Measurements from ENCODE around the gene GLYR1. TPM values are rescaled to one million over a fixed set of nuclear protein-coding genes. Genes with fewer than 3 reads are reported as not detected.

The GLYR1 gene
- total and polyA plus RNA-seq, 9 of the 15 experiments (the other 6 are each of a cell fraction or from before 2014, with no cell fraction given): 6.7 to 99.2 (median 60.2) TPM

DNA sequence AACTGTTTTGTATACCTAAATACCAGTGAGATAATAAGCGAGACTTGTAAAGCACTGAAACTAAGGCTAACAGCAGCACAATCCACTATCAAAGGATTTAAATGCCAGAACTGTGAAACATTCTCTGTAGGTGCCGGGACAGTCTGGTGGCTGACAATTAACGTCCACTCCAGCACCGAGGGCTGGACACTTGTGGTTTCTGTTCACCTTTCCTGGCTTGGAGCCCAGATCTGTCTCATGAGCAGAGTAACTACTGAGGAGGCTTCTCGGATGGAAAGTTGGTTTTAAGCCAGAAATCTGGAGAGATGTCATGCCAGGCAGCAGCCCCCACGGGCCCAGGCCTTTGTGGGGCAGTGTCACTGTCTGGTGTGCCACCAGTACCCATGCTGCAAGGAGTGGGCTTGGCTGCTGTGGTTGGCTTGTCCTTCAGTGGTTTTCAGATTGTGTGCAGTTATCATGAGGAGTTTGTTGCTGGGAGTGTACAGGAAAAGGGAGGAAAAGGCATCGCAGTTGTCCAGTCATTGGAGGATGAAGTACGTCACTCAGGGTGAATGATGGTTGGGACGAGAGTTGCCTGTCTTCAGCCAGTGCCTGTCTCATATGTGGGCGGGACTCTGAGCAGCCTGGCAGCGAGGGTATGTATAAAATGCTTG lies 35.7 kb upstream of the GLYR1 start:
- CTCF ChIA-PET (ENCODE audit: low intra/inter-chr PET ratio): no interaction called here
- POLR2A ChIA-PET: interaction anchor here (0.9 kb wide), 1 partner anchor 8 kb away, joined by 5 read pairs; no protein-coding TSS in a partner anchor
- H3K36me3 ChIP-seq (ENCODE audit: control insufficient read depth, insufficient read depth, low read length): peaks cover 82% of the 10 kb centered on the region
- ATAC-seq (peak; percentile 46), DNase-seq (ENCODE audit: extremely low read depth in 1 of 4, low spot score in 3 of 4) (peak in 1 of 4 experiments; percentile 53), FAIRE-seq (peak; percentile 75)
- 0 out of 2 replicates have a peak, but pooled peaks have one; percentile 18 for TF ChIP-seq SUPT5H (IDR thresholded peaks at IDR 0.05)
- TF ChIP-seq ZBTB8A (IDR thresholded peaks at IDR 0.05; ENCODE audit: partially characterized antibody): no peak
- peak; percentile 44; the same call in 1 of the 2 replicates for TF ChIP-seq CTBP1 (IDR thresholded peaks at IDR 0.05; ENCODE audit: borderline replicate concordance)
- TF ChIP-seq, protein P1, sequence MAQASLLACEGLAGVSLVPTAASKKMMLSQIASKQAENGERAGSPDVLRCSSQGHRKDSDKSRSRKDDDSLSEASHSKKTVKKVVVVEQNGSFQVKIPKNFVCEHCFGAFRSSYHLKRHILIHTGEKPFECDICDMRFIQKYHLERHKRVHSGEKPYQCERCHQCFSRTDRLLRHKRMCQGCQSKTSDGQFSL (CRISPR knock-in tag; IDR thresholded peaks at IDR 0.05): no peak
- TF ChIP-seq, protein P1 (tag; IDR thresholded peaks at IDR 0.05): peak in 1 of 2 experiments; percentile 8; a peak in 1 of 4 replicates
- TF ChIP-seq ELF2 (CRISPR knock-in tag; IDR thresholded peaks at IDR 0.05): no peak
- no peak for TF ChIP-seq PYGO2 (tag; IDR thresholded peaks at IDR 0.05)
- no peak for TF ChIP-seq CHD4 (IDR thresholded peaks at IDR 0.05; ENCODE audit: insufficient read depth, insufficient replicate concordance, low read depth, low read length, poor library complexity, severe bottlenecking)
- TF ChIP-seq, protein P2, sequence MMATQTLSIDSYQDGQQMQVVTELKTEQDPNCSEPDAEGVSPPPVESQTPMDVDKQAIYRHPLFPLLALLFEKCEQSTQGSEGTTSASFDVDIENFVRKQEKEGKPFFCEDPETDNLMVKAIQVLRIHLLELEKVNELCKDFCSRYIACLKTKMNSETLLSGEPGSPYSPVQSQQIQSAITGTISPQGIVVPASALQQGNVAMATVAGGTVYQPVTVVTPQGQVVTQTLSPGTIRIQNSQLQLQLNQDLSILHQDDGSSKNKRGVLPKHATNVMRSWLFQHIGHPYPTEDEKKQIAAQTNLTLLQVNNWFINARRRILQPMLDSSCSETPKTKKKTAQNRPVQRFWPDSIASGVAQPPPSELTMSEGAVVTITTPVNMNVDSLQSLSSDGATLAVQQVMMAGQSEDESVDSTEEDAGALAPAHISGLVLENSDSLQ (IDR thresholded peaks at IDR 0.05): peak; percentile 63
- peak; percentile 58 for TF ChIP-seq NFIC (IDR thresholded peaks at IDR 0.05)
- TF ChIP-seq U2AF1 (optimal IDR thresholded peaks at IDR 0.05; ENCODE audit: low read depth, low read length): no peak
- no peak for TF ChIP-seq RUNX1 (IDR thresholded peaks at IDR 0.05; ENCODE audit: low read depth)
- peaks cover 3% of the 10 kb centered on the region for H3K9me1 ChIP-seq (ENCODE audit: control insufficient read depth, insufficient read depth, low read length)
- no peaks in the 10 kb centered on the region for H3K79me2 ChIP-seq (ENCODE audit: control insufficient read depth, insufficient read depth, low read length)
- intact Hi-C loops (cut with micrococcal nuclease): loop anchor here (10.0 kb wide), 1 partner anchor 52 kb away; the partner anchor contains the start of gene PPL
- no peak overlapping the region for H3K9ac ChIP-seq (ENCODE audit: insufficient read depth in 1 of 2, low read depth in 2 of 2, low read length in 2 of 2)
- H2AFZ ChIP-seq (ENCODE audit: low read depth, low read length): no peak overlapping the region
- H3K4me2 ChIP-seq (ENCODE audit: insufficient read depth, low read length): no peak overlapping the region
- no peaks in the 10 kb centered on the region for H3K27me3 ChIP-seq (ENCODE audit: control insufficient read depth in 2 of 2, insufficient read depth in 2 of 2, low read length in 2 of 2)
- H3K9me3 ChIP-seq (replicated peaks; ENCODE audit: control insufficient read depth, insufficient read depth, low read depth, low read length): peaks cover 7% of the 10 kb centered on the region; the same call in 1 of the 2 replicates
- no TSS peak for BruUV-seq (replicated peaks)
- peaks cover 25 to 38% of the 10 kb centered on the region in 2 experiments; a peak in 4 of 5 replicates for H3K4me1 ChIP-seq (replicated peaks in 1 of 2; ENCODE audit: control insufficient read depth in 2 of 2, insufficient read depth in 2 of 2, low read length in 2 of 2)
- 65% methylated on average over 10 of the region's 11 CpGs for WGBS (ENCODE audit: insufficient coverage, low coverage, missing lambda C conversion rate)
- H4K20me1 ChIP-seq (replicated peaks; ENCODE audit: control insufficient read depth, insufficient read depth, low read length): no peaks in the 10 kb centered on the region; the same call in 1 of the 2 replicates
- in situ Hi-C loops (cut with MboI): no loop called here
- H3K4me3 ChIP-seq: no peak overlapping the region
- H3K27ac ChIP-seq (ENCODE audit: extremely low read depth, low read depth, low read length): no peak overlapping the region

Data from K562 (cell line).